Activated CD4-positive, CD25-positive, alpha-beta regulatory T cell treated with anti-CD3 and anti-CD28 coated beads, Interleukin-2, amount 50 U/mL, for 16 hours (primary cell): Measurements from ENCODE around the gene ATP10D.
"Not testable (repeated sequence)": the region's sequence is repeated elsewhere in the genome, so short reads cannot be mapped to it uniquely, and the experiment has no call there.

Experiments used
- DNase-seq: peaks from one replicate; pipeline ENCODE4 v3.0.0-alpha.2; 2020; ENCODE audit warnings: low read depth, low spot score

Gene ATP10D

GRCh38 chr4:47488706-47489105 lies 3.6 kb downstream of the ATP10D start:
- DNase-seq: no peak

- no peak for DNase-seq
Measured at GRCh38 chr4:47490550-47490949, 5.5 kb downstream of the ATP10D start.

GRCh38 chr4:47493238-47494123 lies 8.4 kb downstream of the ATP10D start:
- DNase-seq: no peak

- no peak for DNase-seq
Measured at GRCh38 chr4:47494124-47494430, 9.0 kb downstream of the ATP10D start.

GRCh38 chr4:47498899-47499298 lies 13.8 kb downstream of the ATP10D start:
- no peak for DNase-seq

GRCh38 chr4:47499700-47500099 lies 14.6 kb downstream of the ATP10D start:
- no peak for DNase-seq

GRCh38 chr4:47500776-47501175 lies 15.7 kb downstream of the ATP10D start:
- no peak for DNase-seq

- no peak for DNase-seq
Measured at GRCh38 chr4:47505147-47505546, 20.1 kb downstream of the ATP10D start.

- no peak for DNase-seq
Measured at GRCh38 chr4:47505666-47506065, 20.6 kb downstream of the ATP10D start.

- no peak for DNase-seq
Measured at GRCh38 chr4:47510506-47511143, 25.6 kb downstream of the ATP10D start.

- no peak for DNase-seq
Measured at GRCh38 chr4:47513461-47513860, 28.4 kb downstream of the ATP10D start.

GRCh38 chr4:47519239-47519883 lies 34.3 kb downstream of the ATP10D start:
- no peak for DNase-seq

GRCh38 chr4:47525154-47525819 lies 40.2 kb downstream of the ATP10D start:
- DNase-seq: no peak

- no peak for DNase-seq
Measured at GRCh38 chr4:47526281-47526680, 41.2 kb downstream of the ATP10D start.

GRCh38 chr4:47528646-47529045 lies 43.6 kb downstream of the ATP10D start:
- not testable (repeated sequence) for DNase-seq

GRCh38 chr4:47530801-47531200 lies 45.7 kb downstream of the ATP10D start:
- no peak for DNase-seq

- DNase-seq: no peak
Measured at GRCh38 chr4:47531241-47531953, 46.3 kb downstream of the ATP10D start.

GRCh38 chr4:47531954-47532321 lies 46.9 kb downstream of the ATP10D start:
- no peak for DNase-seq

GRCh38 chr4:47532658-47533057 lies 47.6 kb downstream of the ATP10D start:
- no peak for DNase-seq

GRCh38 chr4:47533689-47534347 lies 48.7 kb downstream of the ATP10D start:
- DNase-seq: no peak

GRCh38 chr4:47534772-47535171 lies 49.7 kb downstream of the ATP10D start:
- no peak for DNase-seq
